HG03196 (cell line): ENCODE results near the gene DHCR7.

Experiments used
- ATAC-seq: cut with Tn5 transposase; IDR thresholded peaks from one replicate; pipeline ENCODE4 v1.9.1; 2021; ENCODE audit not compliant: unreplicated experiment

The DHCR7 gene

DNA sequence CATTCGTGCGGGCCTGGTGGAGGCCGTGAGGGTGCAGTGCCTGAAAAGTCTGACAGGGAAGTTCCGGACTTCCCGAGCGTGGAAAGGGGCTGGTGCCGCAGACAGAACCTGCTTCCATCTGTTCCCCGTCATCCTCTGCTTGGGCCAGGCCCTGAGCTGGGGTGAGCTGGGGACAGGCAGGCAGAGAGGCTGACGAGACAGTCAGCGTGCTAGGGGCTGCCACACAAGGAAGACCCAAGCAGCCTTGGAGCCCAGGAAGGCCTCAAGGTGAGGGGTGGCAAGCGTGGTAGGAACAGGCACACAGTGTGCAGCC lies 30.3 kb upstream of the DHCR7 start:
- no peak for ATAC-seq

DNA sequence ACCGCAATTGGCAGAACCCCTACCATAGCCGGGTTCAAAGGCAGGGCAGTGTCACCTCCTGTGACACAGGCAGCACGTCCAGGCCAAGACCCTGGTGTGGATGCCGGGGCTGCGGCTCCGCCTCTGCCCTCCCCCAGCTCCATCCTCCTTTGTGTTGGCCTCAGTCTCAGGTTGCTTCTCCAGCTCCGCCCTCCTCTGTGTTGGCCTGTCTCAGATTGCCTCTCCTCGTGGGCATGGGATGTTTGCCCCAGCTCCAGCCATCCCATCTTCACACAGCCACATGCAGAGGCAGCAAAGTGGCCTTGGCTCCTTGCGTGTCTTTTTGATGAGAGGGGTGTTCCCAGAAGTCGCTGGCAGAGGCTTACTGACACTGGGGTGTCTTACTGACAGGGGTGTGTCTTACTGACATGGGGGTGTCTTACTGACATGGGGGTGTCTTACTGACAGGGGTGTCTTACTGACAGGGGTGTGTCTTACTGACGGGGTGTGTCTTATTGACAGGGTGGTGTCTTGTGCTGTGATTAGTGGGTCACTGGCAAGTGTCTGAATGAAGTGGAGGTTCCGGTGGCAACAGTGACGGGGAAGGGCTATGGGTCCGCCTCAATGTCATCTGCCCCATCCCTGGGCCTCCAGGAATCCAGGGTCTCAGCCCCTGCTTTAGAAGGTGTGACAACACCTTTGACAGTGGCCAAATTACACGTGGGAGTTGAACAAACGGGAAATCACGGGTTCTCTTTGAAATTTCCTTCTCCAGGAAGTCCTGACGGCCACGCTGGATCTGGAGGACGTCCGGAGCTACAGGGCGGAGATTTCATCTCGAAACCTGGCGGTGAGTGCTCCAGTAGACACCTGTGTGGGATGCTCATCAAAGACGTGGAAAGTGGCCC lies 29.7 kb upstream of the DHCR7 start:
- ATAC-seq: no peak

DNA sequence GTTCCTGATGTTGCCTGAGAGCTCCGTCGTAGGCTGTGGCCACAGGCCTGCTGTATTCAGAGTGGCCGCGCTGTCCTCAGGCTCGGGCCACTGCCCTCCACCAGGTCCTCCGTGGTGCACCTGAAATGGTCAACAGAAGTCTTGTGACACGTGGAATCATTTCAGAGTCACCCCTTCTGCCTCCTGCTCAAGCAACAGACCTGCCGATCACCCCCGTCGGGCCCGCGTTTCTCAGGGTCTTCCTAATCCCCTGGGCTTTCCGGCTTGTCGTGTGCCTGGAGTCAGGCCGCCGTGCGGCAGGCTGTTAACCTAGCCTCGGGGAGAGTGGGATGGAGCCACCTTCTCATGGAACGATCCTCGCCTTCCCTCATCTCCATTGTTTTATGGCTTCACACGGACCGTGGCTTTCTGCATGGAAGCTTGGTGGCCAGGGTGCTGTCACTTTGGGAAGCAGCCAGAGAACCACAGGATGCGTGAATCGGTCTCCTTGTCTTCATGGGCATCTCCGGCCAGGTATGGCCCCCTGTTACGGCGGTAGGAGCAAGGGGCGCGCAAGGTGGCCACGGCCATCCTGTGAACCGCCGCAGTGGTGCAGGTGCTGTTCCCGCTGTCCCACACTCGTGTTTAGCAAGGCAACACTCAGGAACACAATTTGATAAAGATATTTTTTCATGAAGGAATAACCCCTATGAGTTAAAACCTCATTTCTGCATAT lies 28.9 kb upstream of the DHCR7 start:
- no peak for ATAC-seq

DNA sequence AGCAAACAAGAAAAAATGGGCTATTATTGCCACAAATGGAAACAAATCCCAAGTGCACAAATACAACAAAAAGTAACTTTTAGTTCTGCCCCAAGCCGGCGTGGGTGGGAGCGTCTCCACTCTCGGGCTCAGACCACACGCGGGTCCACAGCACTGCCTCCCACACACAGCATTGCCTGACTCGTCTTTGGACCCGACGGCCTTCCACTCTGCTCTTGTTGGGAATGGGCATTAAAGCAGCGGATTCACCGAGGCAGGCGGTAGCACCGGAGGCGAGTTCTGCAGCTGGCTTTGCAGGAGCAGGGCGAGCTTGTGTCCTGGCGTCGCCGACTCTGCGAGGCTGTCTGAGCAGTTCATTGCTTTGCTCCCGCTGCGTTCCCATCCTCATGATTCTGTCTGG lies 27.8 kb upstream of the DHCR7 start:
- no peak for ATAC-seq

DNA sequence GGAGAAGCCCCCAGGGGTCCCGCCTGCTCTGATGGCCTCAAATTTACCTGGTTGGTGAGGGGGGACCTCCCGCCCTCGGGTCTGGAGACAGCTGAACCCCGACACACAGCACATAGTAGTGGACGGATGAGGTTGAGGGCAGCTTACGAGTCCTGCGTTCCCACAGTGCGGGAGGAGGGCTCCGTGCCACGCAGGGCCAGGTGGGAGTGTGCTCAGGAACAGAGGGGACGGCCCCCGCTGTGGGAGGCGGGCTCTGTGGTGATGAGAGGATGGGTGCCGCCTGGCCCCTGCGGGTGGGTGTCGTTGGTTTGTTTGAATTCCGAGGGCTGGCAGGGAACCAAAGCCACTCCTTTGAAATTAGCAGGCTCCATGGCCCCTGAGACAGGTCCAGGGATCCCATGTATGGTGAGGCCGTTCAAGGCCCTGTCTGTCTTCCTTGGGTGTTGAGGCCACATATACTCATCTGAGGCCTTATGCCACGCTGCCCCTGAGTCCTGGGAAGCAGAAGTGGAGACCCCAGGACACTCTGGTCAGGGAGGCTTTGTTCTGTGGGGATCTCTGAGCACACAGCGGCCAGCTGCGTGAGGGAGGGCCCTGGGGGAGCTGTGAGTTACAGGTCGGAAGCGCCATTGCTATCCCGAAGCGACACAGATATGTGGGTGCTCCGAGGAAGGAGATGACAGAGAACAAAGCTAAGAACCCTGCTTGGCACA lies 26.7 kb upstream of the DHCR7 start:
- no peak for ATAC-seq

DNA sequence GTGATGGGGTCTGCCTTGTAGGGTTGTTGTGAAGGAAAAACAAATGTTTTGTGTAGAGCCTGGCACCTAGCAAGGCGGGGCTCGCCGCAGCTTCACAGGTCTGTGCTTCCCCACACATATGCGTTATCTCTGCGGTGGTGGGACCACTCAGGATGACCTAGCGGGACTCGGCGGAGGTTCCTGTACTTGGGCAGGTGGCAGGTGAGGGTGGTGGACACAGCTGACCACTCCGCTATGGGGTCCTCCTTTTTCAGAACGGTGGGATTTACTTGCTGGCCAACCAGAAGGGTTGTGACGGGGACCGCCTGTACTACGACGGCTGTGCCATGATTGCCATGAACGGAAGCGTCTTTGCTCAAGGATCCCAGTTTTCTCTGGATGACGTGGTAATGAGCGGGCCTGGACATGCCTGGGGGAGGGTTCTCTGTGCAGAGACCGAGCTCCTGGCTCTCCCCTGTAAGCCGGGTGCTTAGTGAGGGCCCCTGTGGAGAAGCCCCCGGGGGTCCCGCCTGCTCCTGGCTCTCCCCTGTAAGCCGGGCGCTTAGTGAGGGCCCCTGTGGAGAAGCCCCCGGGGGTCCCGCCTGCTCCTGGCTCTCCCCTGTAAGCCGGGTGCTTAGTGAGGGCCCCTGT lies 26.1 kb upstream of the DHCR7 start:
- no peak for ATAC-seq

DNA sequence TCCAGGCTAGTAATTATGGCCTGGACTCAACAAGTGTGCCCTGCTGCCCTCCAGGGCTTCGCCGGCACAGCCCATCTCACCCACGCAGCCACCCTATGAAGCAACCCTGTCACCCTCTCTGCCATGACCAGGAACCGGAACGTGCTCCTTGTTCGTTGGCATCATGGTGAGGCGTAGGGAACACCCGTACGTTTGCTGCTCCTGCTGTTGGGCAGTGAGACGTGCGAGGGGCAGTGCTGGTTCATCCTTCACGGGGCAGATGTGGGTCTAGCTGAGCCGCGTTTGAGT lies 25.5 kb upstream of the DHCR7 start:
- no peak for ATAC-seq

DNA sequence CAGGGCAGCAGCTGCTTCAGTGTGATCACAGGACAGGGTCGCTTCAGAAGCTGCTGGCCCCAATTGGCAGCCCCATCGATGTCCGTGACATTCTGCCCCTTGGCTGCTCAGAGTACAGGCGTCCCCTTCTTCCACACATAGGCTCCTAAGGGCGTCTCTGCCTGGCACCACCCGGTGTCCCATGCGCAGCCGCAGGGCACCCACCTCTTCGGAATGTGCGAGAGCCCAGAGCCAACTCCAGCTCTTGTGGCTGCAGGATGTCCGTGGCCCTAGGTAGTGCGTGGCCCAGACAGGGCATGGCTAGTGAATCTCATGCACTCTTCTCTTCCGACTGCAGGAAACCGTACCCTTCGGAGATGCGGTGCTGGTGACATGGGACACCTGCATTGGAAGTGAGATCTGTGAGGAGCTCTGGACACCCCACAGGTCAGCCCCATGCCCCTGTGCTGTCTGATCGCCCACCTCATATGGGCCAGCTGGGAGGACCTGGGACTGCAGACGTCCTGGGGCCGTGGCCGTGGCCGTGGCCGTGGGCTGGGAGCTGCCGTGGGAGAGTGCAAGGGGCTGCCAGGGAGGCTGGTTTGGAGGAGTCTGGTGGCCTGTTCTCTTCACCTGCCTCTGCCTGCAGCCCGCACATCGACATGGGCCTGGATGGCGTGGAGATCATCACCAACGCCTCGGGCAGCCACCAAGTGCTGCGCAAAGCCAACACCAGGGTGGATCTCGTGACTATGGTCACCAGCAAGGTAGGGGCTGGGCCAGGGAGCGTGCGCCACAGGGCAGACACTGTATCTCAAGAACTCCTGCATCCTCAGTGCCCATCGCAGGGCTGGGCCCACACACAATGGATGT lies 25.0 kb upstream of the DHCR7 start:
- no peak for ATAC-seq

DNA sequence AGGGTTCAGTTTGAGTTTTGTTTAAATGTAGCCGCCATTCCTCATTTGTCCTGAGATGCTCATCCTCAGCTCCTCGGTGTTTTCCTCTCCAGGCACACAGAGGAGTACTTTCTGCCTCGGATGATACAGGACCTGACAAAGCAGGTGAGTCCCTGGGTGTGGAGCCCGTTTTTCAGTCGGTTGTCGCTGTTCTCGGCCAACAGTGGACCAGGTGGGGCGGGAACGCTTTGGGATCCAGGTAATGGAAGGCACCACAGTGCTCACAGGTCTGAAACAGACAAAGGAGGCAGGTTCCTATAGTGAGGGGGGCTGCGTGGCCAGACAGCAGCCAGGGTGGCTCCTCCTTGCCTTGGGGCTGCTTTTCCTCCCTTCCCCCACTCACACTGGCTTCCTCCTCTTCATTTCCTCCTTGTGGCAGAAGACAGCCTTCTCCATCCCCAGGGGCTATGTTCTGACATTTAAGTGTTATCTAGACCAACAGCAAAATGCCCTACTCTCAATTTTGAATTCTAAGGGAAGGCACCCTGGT lies 24.2 kb upstream of the DHCR7 start:
- no peak for ATAC-seq

DNA sequence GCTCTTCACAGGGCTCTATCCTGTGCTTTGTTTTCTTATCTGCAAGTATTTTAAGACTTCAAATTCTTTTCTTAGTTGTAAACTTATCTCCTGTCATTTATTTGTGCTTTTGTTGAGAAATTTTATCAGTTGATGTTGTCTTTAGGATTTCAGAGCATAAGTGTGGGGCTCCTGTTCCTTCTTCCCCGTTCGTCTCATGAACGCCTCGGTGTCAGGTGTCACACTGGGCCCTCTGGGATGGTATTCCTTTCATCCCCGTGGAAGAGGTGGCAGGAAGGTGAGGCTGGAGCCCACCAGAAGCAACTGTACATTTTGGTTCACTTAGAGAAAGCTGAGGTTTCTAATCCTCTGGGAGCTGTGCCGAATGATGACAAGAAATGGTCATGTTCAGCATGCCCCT lies 22.8 kb upstream of the DHCR7 start:
- ATAC-seq: no peak

DNA sequence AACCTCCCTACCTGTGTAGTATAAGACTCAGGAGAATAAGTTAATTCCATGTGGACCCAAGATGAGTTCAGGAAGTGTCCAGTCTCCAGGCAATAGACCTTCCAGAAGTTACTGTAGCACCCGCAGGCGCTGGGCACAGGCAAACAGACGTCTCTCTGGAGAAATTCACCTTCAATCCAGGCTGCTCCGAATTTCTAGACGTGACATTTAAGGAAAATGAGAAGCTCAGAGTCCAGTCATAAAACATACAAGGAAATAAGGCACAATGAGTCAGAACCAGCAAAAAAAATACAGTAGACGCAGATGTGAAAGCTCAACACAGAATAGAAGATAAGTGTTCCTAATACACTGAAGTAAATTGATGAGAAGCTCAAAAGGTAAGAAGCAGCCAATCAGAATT lies 19.0 kb upstream of the DHCR7 start:
- ATAC-seq: no peak

DNA sequence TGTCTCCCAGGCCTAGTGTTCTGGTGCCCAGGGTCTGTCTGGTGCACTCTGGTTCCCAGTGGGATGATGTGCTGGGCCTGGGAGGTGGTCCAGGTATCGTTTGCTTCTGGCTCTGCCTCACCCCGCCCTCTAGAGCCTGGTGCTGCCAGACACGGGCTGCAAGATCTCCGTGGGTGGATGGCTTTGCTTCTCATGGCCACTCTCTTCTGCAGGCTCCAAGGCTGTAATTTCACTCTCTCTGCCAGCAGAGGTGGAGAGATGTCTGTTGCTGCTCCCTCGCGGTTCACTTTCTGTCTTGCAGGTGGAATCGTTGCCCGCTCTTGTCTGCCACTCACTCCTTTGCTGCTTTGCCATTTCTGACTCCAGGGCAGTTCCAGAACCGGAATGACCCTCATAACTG lies 18.2 kb upstream of the DHCR7 start:
- no peak for ATAC-seq

DNA sequence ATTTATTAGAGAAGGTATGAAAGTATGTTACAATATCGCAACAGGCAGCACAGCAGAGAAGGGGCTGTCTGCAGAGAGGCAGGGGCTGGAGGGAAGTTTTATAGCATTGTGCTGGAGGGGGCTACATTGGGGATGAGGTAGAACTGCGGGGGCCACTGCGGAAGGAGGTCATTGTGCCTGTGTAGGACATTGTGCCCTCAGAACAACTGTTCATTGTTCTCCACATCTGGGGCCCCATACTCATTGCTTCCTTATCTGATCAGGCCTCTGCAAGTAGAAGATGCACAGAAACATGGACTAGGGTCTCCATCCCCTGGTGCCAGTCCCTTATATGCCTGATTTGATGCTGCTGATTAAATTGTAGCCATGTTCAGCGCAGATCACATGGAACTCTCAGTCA lies 16.9 kb upstream of the DHCR7 start:
- no peak for ATAC-seq

DNA sequence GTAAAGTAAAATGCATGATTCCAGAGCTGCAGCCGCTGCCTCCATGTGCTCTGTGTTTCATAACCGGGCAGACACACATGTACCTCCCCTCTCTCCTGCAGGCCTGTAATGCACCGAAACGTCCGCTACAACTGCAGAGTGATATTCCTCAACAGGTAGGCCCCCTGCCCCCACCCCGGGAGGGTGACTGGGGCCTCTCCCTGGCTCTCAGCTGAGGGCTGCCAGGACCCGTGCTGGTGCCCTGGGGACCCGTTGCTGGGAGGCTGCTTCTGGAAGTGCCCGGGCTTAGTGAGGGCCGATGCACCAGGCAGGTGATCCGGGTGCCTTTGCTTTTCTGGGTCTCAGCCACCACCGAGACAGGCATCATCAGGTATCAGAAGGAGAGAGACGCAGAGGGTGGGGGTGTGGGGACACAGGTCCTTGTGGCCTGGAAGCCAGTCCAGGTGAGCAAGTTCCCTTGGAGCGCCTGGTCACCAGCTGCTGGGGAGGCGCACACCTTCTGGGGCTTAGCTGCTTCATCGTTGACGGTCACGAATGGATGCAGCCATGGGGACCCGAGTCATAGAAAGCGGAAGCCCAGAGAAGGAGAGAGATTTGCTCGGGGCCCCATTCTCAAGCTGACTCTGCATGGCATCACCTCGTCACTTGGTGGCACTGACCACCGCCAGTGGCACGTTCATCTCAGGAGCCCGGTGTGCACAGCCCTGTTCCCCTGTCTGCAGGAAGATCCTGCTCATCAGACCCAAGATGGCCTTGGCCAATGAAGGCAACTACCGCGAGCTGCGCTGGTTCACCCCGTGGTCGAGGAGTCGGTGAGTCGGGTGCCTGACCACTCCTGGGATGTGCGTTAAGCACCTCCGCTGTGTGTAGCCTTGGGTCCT lies 15.4 kb upstream of the DHCR7 start:
- no peak for ATAC-seq

DNA sequence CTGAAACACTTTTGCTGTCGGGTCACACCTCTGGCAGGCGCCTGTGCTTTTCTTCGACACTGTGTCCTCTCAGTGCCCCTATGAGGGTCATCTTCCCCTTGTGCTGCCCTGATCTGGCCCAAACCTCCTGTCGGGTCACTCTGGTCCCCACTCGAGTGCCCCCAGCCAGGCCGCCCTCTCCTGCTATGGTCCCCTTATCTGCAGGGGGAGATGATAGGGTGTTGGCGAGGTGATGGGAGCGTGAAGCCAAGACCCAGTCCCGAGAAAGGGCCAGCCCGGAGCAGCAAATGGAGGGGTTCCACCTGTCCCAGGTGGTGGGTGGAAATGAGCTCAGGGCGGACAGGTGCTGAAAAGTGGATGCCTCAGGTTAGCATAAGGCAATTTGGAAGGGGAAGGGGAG lies 14.5 kb upstream of the DHCR7 start:
- ATAC-seq: no peak

DNA sequence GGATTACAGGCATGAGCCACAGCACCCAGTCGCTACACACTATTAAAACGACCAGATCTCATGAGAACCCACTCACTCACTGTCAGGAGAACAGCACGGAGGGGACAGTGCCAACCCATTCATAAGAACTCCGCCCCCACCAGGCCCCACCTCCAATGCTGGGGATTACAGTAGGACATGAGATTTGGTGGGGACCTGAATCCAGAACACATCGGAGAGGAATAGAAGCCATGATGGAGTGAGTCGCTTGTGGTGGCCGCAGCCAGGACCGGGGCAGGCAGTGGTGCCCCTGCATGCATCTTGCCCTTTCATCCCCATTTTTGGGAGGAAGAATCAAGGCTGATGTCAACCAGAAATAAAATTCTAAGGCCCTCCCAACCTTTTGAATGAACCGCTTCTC lies 13.5 kb upstream of the DHCR7 start:
- no peak for ATAC-seq

DNA sequence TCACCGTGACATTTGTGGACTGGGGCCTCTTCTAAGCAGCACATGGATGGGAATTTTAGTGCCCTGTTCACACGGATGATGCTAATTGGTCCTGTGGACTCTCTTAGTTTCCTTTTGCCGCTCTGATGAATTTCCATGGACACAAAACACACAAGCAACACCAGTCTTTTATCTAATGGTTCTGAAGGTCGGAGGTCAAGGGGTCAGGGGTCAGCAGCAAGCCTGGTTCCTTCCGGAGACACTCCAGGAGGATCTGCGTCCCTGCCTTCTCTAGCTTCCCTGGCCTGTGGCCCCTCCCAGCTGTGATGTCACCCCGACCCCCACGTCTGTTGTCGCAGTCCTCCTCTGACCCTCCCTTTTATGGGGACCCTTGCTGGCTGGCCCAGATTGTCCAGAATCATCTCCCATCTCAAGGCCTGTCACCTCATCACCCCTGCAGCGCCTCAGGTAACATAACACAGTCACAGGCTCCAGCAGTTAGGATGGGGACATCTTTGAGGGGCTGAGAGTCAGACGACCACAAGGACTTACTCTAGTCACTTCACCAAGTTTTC lies 11.7 kb upstream of the DHCR7 start:
- no peak for ATAC-seq

DNA sequence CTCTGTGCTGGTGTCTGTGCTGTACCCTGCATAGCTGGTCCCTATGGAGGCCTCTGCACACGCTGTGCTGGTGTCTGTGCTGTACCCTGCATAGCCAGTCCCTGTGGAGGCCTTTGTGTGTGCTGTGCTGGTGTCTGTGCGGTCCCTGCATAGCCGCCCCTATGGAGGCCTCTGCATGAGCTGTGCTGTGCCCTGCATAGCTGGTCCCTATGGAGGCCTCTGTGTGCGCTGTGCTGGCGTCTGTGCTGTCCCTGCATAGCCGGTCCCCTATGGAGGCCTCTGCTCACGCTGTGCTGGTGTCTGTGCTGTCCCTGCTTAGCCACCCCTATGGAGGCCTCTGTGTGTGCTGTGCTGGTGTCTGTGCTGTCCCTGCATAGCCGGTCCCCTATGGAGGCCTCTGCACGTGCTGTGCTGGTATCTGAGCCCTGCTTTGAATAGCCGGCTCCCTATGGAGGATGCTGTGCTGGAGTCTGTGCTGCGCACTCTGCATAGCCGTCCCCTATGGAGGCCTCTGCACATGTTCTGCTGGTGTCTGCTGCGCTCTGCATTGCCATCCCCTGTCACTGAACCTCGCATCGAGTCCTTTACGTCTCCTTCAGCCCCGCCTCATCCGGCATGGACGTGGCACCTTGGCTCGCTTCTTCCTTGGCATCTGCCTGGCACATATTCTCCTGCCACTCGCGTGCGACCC lies 11.0 kb upstream of the DHCR7 start:
- no peak for ATAC-seq
